ENCODE measurements around the gene ZFPM1.

The ZFPM1 gene

DNA sequence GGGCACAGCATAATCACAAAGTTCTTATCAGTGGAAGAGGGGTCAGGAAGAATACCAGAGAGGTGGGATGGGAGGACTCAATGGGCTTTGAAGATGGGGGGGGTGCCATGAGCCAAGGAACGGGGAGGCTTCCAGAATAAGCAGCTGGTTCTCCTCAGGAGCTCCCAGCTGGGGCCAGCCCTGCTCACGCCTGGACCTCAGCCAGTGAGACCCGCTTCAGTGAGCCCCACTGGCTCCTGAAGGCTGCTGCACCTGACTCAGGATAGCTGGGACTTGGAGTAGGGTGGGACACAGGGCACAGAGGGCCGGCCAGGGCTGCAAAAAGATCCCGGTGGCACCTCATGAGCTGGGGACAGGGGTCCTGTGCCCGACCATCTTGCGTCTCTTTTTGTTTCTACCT lies 92.7 kb downstream of the ZFPM1 start:
- TF ChIP-seq, protein P1, sequence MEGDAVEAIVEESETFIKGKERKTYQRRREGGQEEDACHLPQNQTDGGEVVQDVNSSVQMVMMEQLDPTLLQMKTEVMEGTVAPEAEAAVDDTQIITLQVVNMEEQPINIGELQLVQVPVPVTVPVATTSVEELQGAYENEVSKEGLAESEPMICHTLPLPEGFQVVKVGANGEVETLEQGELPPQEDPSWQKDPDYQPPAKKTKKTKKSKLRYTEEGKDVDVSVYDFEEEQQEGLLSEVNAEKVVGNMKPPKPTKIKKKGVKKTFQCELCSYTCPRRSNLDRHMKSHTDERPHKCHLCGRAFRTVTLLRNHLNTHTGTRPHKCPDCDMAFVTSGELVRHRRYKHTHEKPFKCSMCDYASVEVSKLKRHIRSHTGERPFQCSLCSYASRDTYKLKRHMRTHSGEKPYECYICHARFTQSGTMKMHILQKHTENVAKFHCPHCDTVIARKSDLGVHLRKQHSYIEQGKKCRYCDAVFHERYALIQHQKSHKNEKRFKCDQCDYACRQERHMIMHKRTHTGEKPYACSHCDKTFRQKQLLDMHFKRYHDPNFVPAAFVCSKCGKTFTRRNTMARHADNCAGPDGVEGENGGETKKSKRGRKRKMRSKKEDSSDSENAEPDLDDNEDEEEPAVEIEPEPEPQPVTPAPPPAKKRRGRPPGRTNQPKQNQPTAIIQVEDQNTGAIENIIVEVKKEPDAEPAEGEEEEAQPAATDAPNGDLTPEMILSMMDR (IDR thresholded peaks at IDR 0.05) = no peak
- H3K27ac ChIP-seq = no peak overlapping the region
- no peak for DNase-seq (ENCODE audit: low spot score)
- no peak overlapping the region for H3K4me3 ChIP-seq

DNA sequence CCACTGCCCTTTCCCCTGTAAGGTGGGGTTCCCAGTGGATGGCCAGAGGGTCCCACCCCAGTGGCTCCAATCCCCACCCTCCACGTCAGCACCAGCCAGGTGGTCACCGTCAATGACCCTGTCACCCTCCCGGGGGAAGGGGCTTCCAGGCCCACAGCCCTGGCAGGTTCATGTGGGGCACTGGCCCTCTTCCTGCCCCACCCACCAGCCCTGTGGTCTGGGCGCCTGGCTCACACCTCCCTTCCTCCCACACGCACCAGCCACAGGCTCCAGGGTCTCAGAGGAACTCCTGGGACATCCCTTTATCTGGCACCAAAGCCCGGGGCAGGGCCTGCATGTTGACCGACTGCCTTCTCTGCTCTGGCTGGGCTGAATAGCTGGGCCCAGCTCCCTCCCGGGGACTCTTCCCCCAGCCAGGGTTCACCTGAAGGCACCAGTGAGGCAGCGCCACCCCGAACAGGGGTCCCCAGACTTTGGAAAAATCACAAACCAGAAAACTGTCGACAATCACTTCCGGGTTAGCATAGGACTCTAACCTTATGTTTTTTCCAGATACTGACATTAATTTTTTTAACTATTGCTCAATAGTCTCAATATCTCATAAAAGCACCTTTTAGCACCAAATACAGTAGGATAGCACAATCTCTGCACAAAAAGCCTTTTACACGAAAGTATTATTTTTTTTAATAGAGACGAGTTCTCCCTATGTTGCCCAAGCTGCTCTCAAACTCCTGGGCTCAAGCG lies 95.2 kb downstream of the ZFPM1 start:
- Histone ChIP-seq H3K4me3 (no peak overlapping the region), H3K27ac (no peak overlapping the region)
- TF ChIP-seq, protein P1 (IDR thresholded peaks at IDR 0.05) = no peak
- DNase-seq (ENCODE audit: low spot score) = no peak

DNA sequence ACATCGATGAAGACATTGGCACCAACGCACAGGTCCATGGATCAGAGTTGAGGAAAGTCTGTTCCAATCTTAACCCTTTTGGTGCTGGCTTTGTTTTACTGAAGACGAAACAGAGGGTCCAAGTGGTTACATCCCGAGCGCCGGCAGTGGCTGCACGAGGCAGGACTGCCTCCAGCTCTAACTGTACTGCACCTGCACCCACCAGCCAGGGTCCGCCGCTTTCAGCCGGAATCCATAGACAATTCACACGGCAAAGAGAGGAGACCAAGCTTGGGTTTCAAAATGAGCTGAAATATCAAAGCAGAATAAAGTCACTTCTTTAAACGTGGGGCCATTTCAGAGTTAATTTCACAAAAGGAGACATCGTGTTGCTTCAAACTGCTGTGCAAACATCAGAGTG lies 95.9 kb downstream of the ZFPM1 start:
- Histone ChIP-seq H3K4me3 (no peak overlapping the region), H3K27ac (no peak overlapping the region)
- no peak for DNase-seq (ENCODE audit: low spot score)
- TF ChIP-seq, protein P1 (IDR thresholded peaks at IDR 0.05) = no peak

DNA sequence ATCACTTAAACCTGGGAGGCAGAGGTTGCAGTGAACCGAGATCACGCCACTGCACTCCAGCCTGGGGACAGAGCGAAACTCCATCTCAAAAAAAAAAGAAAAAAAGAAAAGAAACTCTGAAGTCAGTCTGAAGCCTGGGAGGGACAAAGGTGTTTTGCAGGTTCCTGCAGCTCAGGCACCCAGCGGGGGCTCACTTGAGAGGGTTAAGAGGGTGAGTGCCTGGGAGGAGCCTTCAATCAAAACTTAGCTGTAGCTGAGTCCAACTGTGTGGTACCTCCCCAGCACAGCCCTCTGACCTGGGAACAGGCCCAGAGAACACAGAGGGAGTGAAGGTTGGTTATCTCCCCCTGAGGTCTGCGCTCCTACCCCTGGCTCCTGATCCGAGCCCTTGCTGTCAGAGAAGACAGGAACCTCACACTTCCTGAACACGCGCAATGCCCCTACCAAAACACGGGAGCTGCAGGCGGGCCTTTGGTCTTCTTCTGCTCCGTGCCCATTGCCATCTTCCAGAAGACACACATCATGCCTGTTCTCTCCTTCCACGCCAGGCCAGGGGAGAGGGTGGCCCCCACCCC lies 96.7 kb downstream of the ZFPM1 start:
- Histone ChIP-seq H3K4me3 (no peak overlapping the region), H3K27ac (no peak overlapping the region)
- DNase-seq (ENCODE audit: low spot score) = no peak
- TF ChIP-seq, protein P1 (IDR thresholded peaks at IDR 0.05) = no peak

DNA sequence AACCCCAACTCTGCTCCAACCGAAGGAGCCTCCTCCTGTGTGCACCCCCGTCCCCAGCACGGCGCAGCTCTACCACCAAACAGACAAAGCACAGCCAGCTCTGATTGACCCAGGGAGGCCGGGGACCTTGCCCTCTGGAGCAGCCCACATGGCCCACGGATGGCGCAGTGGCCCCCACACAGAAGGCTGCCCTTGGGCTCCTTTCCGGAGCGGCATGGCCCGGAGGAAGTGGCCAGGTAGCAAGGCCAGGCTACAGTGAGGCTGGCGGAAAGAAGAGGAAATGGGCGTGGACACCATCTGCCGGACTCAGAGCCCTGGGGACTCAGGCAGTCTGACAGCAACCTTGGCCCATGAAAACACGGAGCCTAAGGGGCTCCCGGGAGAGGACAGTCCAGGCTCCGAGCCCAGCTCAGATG lies 97.2 kb downstream of the ZFPM1 start:
- no peak for DNase-seq (ENCODE audit: low spot score)
- TF ChIP-seq, protein P1 (IDR thresholded peaks at IDR 0.05) = no peak
- H3K27ac ChIP-seq = no peak overlapping the region
- H3K4me3 ChIP-seq = no peak overlapping the region

DNA sequence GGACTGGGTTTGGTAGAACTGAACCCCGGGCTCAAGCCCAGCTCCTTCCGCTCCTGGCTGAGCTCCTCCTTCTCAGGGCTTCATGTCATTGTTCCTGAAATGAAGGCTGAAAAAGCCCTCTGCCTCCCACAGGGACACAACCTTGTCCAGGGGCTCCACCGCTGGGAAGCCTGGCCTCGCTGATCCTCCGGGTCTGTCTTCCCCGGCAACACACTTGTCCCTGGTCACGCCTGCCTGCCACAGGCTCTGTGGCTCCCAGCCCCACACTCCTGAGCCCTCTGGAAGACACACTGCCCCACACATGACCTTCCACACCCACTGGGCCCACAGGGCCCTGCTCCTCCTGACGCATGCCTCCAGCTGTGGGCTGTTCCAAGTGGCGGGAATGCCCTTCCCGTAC lies 99.1 kb downstream of the ZFPM1 start:
- Histone ChIP-seq H3K4me3 (no peak overlapping the region), H3K27ac (no peak overlapping the region)
- TF ChIP-seq, protein P1 (IDR thresholded peaks at IDR 0.05) = no peak
- no peak for DNase-seq (ENCODE audit: low spot score)

DNA sequence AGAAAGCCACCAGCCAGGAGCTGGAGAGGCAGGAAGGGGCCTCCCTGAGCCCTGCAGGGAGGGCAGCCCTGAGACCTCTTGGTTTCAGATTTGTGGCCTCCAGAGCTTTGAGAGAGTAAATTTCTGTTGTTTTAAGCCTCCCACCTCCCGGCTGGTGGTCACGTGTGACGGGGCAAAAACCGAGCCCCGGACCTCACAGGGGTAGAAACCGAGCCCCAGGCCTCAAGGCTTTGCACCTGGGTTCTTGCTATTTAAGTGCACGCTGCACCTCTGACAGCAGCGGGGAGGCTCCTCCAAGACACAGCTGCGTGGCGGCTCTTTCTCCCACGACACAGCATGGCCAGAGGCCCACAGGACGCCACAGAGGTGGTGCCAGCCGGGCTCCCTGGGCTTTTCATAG lies 99.7 kb downstream of the ZFPM1 start:
- no peak for DNase-seq (ENCODE audit: low spot score)
- H3K4me3 ChIP-seq = no peak overlapping the region
- TF ChIP-seq, protein P1 (IDR thresholded peaks at IDR 0.05) = no peak
- H3K27ac ChIP-seq = no peak overlapping the region

Measured in coronary artery (tissue), 2 donors.